ENCODE data around the gene CGB1.
A peak's percentile ranks its signal among the peaks of the same experiment; 100 is the strongest.

The CGB1 gene

DNA sequence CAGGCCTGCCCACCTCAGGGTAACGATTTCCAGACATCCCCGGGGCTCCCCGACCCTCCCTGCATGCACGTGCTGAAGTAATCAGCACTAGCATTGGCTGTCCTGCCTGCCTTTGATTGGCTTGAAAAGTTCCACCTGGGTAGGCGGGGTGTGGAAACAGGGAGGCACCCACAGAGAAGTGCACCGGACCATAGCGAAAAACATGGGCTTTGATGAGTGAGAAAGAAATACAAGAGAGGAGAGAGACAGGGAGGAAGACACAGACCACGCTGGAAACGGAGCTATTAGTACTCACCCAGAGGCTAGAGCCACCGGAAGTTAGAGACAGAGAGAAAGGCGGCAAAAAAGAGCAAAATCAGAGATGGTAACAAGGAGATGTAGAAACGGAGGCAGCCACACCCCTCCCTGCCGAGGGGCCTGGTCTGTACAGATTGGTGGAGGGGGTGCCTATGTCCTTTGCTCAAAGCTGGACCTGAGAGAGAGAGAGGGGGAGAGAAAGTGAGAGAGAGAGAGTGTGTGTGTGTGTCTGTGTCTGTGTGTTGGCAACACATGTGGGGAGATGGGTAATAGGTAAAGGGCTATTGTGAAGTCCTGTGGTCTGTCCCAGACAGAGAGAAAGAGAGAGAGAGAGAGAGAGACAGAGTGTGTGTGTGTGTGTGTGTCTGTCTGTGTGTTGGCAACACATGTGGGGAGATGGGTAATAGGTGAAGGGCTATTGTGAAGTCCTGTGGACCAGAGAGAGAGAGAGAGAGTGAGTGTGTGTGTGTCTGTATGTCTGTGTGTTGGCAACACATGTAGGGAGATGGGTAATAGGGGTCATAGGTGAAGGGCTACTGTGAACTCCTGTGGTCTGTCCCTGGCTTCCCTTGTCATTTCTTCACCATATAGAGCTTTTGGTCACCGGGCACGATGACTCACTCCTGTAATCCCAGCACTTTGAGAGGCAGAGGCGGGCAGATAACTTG, 15.5 kb downstream of the CGB1 start:
- DNase-seq = no peak

DNA sequence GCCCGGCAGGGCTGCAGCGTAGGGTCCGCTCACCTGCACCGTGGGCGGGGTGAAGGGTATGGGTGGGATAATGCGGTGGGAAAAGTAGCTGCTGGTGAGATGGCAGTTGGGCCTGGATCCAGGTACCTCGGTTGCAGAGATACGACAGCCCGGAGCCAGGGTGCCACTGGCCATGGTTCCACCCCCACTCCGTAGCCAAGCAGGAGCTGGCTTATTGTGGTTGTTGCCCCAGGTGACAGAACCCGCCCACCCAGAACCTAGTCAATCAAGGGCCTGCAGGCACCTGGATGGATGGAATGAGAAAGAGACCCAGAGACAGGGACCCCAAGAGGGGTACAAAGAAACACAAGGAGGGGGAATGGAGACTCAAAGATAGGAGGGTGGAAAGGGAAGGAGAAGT, 16.4 kb downstream of the CGB1 start:
- no peak for DNase-seq

DNA sequence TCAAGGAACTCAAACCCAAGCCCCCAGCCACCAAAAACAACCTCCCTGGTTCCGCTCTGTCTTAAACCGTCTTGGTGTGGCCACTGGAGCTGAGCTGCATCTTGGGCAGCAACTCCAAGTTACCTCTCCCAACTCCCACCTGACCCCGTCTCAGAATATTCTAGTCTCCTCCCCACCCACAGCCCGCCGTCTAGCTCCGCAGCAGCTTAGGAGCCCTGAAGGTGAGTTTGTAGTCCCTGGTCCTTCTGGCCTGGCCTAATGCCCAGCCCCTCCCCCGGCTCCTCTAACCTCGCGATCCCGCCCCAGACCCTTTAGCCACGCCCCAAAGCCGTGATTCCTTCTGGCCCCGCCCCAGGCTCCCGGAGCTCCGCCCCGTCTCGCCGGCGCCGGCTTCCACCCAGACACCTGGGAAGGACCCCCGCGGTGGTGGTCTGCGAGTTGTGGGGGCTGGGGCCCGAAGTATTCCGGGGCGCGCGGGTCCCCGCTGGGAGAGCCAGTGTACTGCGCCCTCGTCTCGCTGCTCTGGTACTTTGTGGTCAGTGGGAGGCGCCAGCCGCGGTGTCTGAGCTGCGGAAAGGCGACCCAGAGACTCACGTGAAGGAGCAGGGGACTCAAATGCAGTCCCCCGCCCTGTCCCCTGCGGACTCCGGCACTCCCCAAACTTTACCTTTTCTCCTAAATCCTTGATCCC, 17.3 kb downstream of the CGB1 start:
- peak; percentile 38 to 57 for DNase-seq

DNA sequence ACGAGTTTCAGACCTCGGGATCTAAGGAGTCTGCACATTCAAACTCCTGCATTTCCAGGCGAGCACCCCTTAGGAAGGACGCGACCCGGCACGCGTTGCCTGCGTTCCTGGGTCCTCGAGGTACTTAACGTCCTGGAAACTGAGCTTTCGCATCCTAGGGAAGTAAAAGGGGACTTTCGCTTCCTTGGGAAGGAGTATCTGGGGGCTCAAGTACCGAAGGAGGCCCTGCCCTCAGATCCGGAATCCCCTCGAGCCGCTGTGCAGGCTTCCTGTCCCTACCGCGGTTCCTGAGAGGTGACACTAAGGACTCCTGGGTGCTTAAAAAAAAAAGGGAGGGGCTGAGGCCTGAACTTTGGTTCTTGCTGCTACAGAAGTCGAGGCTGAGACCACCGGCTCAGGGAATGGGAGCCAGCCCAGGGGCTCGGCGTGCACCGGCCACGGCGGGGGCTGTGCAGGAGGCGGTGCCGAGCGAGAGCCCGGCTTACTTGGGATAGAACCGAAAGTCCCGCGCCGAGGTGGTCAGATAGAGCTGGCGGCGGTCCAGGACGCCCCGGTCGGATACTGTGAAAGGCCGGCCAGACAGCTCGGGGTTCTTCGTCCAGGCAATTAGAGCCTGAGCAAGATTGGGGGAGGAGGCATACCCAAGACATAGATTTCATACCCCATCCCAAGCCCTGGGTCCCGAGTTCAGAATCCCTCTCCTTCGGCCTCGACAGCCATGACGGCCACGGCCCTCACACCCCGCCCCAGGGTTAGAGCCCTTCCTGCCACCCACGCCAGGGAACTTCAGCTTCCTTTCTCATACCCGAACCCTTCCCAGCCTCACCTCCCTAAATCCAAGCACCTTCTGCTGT, 18.1 kb downstream of the CGB1 start:
- peak in 1 of 2 experiments; percentile 11 for DNase-seq

DNA sequence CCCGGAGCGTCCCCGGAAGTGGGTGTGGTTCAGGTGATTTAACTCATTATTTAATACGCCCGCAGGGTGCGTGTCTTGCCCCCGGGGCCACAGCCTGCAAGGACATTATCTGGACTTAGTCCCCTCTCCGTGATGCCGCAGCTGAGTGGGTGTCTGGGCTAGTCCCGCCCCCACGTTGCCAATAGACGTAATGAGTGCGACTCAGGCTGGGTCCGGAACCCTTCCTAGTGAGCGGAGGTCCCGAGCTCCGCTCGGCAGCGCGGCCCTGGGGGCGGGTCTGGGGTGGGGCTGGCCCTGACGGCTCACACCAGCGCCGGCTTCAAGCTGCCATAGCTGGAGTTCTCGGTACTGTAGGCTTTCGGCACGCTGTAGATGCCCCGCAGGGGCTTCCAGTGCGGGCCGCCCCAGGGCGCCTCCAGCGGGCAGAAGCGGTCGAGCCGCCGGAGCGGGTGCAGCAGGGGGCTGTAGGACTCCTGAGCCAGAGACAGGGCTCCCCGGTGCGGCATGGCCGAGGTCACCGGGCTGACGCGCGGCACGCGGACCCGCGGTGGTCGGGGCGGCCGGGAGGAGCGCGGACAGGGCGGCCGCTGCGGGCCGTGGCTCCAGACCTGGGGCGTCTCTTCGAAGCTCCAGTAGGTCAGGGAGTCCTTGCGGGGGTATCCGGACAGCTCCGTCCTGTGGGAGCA, 18.9 kb downstream of the CGB1 start:
- DNase-seq = peak; percentile 60 to 74

DNA sequence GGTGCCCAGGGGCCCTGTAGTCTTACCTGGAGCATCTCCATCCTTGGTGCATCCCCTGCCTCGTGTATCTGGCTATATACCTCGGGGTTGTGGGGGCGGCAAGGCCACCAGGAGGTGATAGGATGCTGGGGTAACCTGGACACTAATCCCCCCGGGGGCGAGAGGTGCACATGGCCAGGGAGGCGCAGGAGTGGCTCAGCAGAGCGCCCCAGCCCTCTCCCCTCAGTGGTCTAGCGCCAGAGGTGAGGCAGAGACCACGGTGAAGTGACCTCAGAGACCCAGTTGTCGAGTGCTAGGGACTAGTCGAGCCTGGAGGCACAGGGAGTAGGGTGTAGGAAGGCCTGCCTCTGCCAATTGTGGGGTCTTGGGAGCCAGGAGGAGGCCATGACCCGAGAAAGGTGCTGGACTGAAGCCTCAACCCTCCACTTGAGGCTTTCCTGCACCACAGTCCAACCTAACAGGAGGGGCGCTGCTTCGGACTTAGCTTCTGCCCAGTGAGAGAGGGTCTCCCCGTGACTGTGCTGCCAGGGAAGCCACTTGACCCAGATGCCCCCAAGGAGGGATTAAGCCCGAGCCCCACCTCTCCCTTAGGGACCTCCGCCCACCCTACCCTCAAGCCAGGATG, 19.5 kb downstream of the CGB1 start, which contains the start of gene LHB:
Gene LHB, minus strand, starts transcription at position 51 of the 625 bp plus-strand sequence. Its CDS starts 10 bp downstream, at position 41.
- no peak for DNase-seq

DNA sequence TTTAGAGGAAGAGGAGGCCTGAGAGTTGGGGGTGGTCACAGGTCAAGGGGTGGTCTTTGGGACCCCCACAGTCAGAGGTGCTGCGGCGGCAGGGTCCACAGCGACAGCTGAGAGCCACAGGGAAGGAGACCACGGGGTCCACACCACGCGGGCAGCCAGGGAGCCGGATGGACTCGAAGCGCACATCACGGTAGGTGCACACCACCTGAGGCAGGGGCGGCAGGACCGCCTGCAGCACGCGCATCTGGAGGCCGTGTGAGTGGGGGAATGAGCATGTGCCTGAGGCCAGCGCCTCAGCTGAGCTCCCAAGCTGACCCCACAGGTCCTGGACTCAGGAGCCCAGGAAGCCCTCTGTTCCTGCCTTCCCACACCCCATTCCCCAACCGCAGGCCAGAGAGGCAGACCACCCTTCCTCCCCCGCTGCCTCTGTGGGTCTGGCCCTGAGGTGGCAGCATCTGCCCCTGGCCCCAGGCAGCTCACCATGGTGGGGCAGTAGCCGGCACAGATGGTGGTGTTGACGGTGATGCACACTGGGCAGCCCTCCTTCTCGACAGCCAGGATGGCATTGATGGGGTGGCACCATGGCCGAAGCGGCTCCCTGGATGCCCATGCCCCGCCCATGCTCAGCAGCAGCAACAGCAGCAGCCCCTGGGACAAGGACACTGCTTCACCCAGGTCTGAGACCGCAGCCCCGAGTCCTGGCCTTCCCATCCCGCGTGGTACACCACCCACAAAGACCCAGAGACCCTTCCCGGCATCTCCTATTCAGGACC, 20.4 kb downstream of the CGB1 start:
- no peak for DNase-seq

DNA sequence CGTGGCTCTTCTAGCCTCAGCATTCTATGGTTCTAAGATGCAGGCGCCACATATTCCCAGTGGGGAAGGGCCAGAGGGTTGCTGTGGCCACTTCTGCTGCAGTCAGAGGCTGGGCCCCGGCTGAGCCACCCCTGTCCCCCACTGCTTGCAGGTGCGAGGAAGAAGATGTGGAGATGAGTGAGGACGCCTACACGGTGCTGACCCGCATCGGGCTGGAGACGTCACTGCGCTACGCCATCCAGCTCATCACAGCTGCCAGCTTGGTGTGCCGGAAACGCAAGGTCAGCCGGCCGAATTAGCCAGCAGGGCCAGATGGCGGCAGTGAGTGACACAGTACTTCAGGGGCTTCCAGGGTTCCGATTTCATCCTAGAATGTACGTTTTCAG, 21.8 kb downstream of the CGB1 start:
- no peak for DNase-seq

DNA sequence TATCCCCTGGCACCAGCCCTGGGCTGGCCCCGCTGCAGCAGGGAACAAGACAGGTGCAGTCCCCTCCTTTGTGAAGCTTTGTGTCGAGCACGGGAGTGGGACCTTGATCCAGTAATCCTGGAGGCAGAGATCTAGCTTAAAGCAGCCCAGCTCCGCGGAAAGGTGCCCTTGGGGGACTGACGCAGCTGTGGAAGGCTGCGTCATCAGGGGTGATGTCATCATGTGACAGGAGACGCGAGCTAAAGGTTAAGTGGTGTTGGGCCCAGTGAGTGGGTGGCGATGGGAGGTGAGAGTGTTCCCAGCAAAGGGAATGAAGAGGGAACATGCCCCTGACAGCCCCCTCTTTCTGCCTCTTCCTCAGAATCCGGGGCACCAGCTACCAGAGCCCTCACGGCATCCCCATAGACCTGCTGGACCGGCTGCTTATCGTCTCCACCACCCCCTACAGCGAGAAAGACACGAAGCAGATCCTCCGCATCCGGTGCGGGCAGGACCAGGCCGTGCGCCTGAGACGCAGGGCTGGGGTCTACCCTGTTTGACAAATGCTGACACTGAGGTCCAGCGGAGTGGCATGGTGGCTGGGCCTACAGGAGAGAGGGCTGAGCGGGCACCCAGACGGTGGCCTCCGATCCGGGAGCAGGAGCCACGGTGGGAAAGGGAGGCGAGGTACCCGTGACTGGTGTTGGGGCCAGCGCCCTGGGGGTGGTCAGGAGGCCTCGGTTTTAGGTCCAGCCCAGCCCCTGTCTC, 22.4 kb downstream of the CGB1 start:
- DNase-seq = no peak

DNA sequence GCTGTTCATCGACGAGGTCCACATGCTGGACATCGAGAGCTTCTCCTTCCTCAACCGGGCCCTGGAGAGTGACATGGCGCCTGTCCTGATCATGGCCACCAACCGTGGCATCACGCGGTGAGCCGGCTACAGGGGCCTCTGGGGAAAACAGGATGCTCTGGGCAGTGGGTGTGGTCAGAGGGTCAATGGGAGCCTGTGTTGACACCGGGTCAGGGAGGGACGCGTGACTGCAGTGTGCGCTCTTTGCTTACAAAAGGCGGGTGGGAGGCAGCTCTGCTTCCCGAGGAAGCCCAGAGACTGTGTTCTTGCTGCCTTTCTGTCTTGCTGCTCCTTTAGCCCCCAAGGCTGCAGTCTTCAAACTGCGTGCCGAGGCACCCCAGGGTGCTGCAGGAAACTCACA, 25.5 kb downstream of the CGB1 start:
- DNase-seq = no peak

DNA sequence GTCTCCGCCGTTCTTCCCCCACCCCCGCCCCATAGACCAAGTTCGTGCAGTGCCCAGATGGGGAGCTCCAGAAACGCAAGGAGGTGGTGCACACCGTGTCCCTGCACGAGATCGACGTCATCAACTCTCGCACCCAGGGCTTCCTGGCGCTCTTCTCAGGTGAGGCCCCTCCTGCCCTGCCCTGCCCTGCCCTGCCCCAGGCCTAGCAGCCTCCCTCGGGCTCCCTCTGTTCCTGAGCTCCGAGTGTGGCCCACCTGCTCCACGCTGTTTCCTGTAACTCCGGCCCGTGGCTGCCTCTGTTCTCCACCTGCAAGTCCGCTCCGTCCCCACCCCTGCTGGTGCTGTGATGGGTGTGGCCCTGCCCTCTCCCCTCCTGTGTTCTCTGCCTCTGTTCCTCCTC, 26.2 kb downstream of the CGB1 start:
- no peak for DNase-seq

DNA sequence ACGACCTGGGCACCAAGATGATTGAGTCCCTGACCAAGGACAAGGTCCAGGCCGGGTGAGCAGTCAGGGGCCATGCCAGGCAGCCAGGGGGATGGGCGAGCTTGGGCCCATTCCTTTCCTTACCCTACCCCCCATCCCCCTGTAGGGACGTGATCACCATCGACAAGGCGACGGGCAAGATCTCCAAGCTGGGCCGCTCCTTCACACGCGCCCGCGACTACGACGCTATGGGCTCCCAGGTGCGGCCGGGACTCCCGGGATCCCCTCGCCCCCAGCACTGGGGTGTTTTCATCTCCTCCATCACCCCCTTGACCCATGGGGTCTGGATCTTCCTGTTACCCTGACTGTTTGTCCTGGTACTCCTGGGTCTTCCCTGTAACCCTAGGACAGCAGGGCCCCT, 26.9 kb downstream of the CGB1 start:
- DNase-seq = no peak

DNA sequence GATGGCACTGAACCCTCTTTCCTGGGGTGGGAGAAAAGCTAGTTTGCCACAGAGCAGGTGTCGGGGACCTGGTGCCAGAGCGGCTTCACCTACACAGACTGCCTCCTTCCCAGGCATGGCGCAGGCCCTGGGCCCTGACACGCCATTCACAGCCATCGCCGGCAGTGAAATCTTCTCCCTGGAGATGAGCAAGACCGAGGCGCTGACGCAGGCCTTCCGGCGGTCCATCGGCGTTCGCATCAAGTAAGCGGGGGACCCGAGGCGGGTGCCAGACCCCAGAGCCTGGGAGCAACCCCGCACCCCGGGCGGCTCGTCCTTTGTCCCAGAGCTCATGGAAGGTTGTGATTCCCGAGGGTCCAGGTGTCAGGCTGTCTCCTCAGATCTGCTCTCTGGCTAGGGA, 29.8 kb downstream of the CGB1 start:
- DNase-seq = no peak

DNA sequence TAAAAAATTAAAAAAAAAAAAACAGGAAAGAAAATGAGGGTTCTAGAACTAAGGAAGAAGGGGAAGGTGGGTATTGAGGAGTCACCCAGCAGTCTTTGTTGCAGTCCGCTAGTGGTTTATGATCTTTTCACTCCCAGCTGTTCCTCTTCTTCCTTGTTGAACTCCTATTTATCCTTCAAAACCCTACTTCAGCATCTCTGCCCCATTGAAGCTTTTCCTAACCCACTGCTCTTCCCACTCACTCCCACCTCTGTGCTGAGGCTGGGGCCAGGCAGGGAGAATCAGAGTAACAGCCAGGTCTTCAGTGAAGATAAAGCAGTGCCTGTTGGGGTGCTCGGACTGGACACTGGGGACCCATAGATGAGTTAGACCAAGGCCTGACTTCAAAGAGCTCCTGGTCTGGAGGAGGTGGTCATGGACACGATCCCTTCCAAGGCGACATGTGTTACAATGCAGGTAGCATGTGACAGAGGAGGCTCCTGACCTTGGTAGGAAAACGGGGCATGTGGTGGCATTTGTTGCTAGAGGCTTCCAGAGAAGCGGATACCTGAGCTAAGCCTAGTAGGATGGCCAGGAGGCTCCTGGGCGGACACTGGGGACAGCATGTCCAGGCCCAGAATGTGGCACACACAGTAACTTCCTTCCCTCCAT, 31.6 kb downstream of the CGB1 start:
- no peak for DNase-seq

DNA sequence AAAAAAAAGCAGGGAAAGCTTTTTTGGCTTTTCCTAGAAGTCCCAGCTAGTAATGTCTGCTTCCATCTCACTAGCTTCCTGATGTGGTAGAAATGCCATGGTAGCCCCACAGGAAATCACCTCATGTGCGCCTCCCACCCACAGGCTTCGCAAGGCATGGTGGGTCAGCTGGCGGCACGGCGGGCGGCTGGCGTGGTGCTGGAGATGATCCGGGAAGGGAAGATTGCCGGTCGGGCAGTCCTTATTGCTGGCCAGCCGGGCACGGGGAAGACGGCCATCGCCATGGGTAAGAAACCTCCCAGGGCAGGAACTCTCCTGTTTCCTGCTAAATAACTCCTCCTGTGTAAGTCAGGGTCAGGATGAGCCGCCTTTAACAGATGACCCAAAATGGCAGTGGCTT, 32.6 kb downstream of the CGB1 start:
- no peak for DNase-seq

DNA sequence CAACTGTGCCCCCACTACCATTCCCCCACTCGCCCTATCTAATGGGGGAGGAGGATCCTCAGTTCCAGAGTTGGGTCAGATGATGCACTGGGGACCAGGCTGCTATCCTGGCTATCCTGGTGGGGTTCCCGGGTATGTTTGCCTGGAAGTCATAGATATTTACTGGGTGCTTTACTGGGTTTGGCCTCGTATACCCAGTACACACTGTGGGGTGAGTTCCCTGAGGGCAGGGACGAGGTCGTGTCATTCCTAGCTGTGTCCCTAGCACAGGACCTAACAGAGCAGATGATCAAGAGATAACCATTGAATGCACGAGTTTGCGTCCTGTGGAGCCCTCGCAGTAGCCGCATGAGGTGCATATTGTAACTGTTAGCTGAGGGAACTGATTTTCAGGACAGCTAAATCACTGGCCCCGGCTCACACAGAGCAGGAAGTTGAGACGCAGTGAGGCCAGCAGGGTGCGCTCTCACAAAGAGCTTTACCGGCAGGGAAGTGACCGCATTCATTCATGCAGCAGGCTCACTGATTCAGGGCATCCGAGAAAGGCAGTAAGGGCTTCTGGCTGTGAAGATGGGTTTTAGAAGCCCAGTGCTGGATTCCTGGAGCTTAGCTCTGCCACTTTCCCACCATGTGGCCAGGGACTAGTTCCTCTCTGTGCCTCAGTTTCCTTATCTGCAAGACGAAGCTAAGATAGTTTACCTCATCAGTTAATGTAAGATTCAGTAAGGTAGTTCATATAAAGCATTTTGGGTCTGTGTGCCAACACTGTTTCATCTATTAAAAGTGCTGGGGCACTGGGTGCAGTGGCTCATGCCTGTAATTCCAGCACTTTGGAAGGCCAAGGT, 37.0 kb downstream of the CGB1 start:
- peak in 1 of 2 experiments; percentile 3 for DNase-seq

DNA sequence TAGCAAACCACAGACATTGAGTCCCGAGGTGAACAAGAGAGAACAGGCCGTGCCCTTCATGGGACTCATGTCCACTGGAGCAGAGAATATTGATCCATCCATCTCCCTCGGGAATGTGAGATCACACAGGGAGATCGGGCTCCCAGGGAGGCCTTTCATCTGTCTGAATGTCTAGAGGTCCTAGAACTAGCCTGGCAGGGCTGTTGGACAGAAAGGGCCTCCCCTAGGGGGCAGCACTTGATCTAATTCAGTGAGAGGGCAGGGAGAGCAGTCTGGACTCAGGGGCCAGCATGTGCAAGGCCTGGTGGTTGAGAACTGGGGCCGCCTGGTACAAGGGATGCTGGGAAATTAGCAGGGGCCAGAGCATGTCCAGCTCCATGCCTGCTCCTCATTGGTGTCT, 38.7 kb downstream of the CGB1 start:
- DNase-seq = peak in 1 of 2 experiments; percentile 31

DNA sequence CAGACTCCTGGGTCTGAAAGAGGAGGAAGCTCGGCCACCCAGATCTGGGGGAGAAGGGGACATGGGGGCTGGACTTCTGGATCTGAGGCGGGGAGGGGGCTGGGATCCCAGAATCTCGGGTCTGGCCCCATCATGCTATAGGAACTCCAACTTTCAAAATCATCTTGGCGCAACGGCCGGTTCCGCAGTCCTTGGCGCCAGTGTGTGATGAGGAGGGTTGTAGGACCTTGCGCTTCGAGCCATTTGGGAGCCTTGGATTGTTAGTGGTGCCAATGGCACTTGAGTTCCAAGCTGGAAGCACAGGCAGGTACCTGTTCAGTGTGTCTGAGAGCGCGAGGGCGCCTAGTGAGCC, 42.7 kb downstream of the CGB1 start:
- DNase-seq = no peak

Measured in SW 1271 (cell line).